Keratinocyte (primary cell): Measurements from ENCODE around the gene MYO1G.

Source experiments
- CTCF ChIP-seq, 3 experiments: IDR thresholded peaks in 1 of 3; conservative IDR thresholded peaks in 1 of 3; optimal IDR thresholded peaks in 1 of 3; 2 replicates in 2 of 3; 3 replicates in 1 of 3; pipeline versions ENCODE3 to v1.5.1; 2011; ENCODE audit warnings: low read length in 3 of 3, mild to moderate bottlenecking in 3 of 3, moderate library complexity in 2 of 3, control low read depth in 1 of 3, inconsistent platforms in 1 of 3; ENCODE audit not compliant: insufficient read depth in 2 of 3; ENCODE audit errors: extremely low read depth in 1 of 3
- EZH2 ChIP-seq: IDR thresholded peaks from one replicate; pipeline ENCODE4 v1.6.1; 2012; ENCODE audit warnings: inconsistent platforms, mild to moderate bottlenecking, low read length, moderate library complexity

- TF ChIP-seq CTCF (optimal IDR thresholded peaks at IDR 0.05 in 1 of 3, IDR thresholded peaks at IDR 0.05 in 1 of 3, conservative IDR thresholded peaks at IDR 0.05 in 1 of 3; ENCODE audit: extremely low read depth in 1 of 3, insufficient read depth in 2 of 3, low read length in 3 of 3) (no peak), EZH2 (no peak)
Measured at GRCh38 chr7:44975331-44976039, 3.3 kb downstream of the MYO1G start.
